OCI-LY7 (cell line): ENCODE results near the gene C19orf81. TPM values are rescaled to one million over a fixed set of nuclear protein-coding genes. Genes with fewer than 3 reads are reported as not detected.

Experiments used
- BruUV-seq: library from RNA; stranded (reverse); fragments of 400-500 nt; replicated peaks from 2 replicates; lab custom pipeline; 2021; lab: Mats Ljungman, UMichigan
- CTCF ChIA-PET: fragments of 300-600 bp; sonication (Branson Sonifier 250); formaldehyde crosslinking; loops from one replicate; lab custom pipeline; 2022; ENCODE audit warnings: antibody characterized with exemption; ENCODE audit not compliant: unreplicated experiment; lab: Charles Lee
- POLR2A ChIA-PET: fragments of 300-600 bp; sonication (Branson Sonifier 250); formaldehyde crosslinking; loops from one replicate; lab custom pipeline; 2022; ENCODE audit warnings: antibody characterized with exemption; lab: Charles Lee
- DNase-seq: peaks from one replicate; pipeline ENCODE4 v3.0.0-alpha.2; 2015; ENCODE audit warnings: low spot score
- H2AFZ ChIP-seq: fragments of 200-600 bp; sonication (generic), shearing (Covaris generic); 2 replicates; pipeline ENCODE4 v1.6.1; 2014; ENCODE audit warnings: mild to moderate bottlenecking, antibody characterized with exemption, low read length, moderate library complexity
- H3K27ac ChIP-seq: fragments of 200-600 bp; sonication (generic); 2 replicates; pipeline ENCODE4 v1.5.1; 2014; ENCODE audit warnings: mixed run types, low read depth, mild to moderate bottlenecking, moderate library complexity, low read length, inconsistent platforms; ENCODE audit not compliant: poor library complexity, severe bottlenecking
- H3K36me3 ChIP-seq: fragments of 200-600 bp; sonication (generic); 2 replicates; pipeline ENCODE4 v1.6.1; 2014; ENCODE audit warnings: mild to moderate bottlenecking, antibody characterized with exemption, low read length, moderate library complexity, mixed read lengths; ENCODE audit not compliant: insufficient read depth
- H3K4me1 ChIP-seq: fragments of 200-600 bp; sonication (generic); 2 replicates; pipeline ENCODE4 v1.5.1; 2014; ENCODE audit warnings: mild to moderate bottlenecking, low read length; ENCODE audit not compliant: insufficient read depth, poor library complexity, severe bottlenecking
- H3K4me2 ChIP-seq: fragments of 200-600 bp; sonication (generic); 2 replicates; pipeline ENCODE4 v1.6.1; 2014; ENCODE audit warnings: mild to moderate bottlenecking, low read length
- H3K4me3 ChIP-seq: fragments of 200-600 bp; sonication (generic); 2 replicates; pipeline ENCODE4 v1.5.1; 2014; ENCODE audit warnings: mild to moderate bottlenecking, low read depth, low read length; ENCODE audit not compliant: poor library complexity, severe bottlenecking
- H3K79me2 ChIP-seq: fragments of 200-600 bp; sonication (generic); 2 replicates; pipeline ENCODE4 v1.6.1; 2016; ENCODE audit warnings: low read depth, mild to moderate bottlenecking, low read length, moderate library complexity, mixed read lengths; ENCODE audit not compliant: insufficient read depth
- H3K9me2 ChIP-seq: fragments of 200-600 bp; sonication (generic); 2 replicates; pipeline ENCODE4 v1.6.1; 2016; ENCODE audit warnings: mild to moderate bottlenecking, low read length, mixed read lengths; ENCODE audit not compliant: insufficient read depth
- H3K9me3 ChIP-seq: fragments of 200-600 bp; sonication (generic); 2 replicates; pipeline ENCODE4 v1.6.1; 2014; ENCODE audit warnings: mild to moderate bottlenecking, mixed run types, low read length, mixed read lengths
- H4K20me1 ChIP-seq: fragments of 200-600 bp; sonication (generic); 2 replicates; pipeline ENCODE4 v1.6.1; 2014; ENCODE audit warnings: mild to moderate bottlenecking, antibody characterized with exemption, low read length, moderate library complexity, mixed read lengths; ENCODE audit not compliant: insufficient read depth
- EZH2phosphoT487 ChIP-seq: fragments of 200-600 bp; sonication (generic); IDR thresholded peaks from 2 replicates; pipeline ENCODE4 v1.6.1; 2018; ENCODE audit warnings: low read depth, borderline replicate concordance, mild to moderate bottlenecking, mixed run types, antibody characterized with exemption, low read length, moderate library complexity, mixed read lengths
- intact Hi-C: fragments of 100-400 bp; cut with micrococcal nuclease; formaldehyde crosslinking; loops from one replicate; pipeline ENCODE4 v1.10.0; 2022; ENCODE audit not compliant: unreplicated experiment
- total RNA-seq, 2 experiments: library from RNA; depleted of rRNA in 1 of 2; stranded (reverse); fragments of >200 nt in 1 of 2; shearing (Covaris generic) in 1 of 2; gene quantifications; 2 replicates each; pipeline ENCODE4 v1.2.3, GENCODE V29; 2014 to 2022
- TF ChIP-seq, protein P1 (sequence below): fragments of 200-600 bp; sonication (generic); conservative IDR thresholded peaks from 2 replicates; pipeline ENCODE4 v1.5.1; 2014; ENCODE audit warnings: mild to moderate bottlenecking, antibody characterized with exemption, low read length, moderate library complexity, mixed read lengths

Gene C19orf81
- total RNA-seq, 2 experiments from 2014 or later, result 11.4 to 20.0 TPM

DNA sequence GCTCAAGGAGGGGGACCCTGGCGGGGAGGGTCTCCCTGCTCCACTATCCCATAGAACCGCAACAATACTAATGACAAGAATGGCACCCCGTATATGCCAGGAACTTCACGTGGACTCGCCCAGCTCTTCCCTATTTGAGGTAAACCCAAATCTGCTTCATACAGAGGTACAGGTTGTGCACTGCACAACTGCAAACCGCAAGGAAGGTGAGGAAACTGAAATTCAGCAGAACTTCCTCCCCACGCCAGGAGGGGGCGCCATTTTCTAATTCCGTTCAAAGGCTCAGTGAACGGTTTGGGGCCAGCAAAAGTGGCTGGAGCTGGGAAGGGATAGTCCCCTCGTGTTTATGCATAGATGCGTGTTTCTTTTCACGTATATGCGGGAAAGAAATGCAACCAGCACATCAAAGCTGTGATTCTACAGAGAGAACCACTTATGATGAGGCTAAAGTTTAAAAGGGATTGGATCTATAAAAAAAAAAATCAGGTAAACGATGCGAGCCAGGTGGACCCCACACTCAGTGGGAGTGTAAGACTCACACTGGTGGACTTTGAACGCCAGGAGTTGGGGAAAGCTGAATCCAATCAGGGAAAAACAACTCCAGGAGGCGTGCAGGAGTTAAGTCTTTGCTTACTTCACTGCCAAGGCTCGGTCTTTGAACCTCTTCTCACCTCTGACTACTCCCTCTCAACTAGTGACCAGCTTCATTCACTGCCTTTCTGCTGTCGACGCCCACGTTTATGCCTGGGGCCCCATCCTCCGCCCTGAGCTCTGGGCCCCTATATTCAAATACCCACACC is 20.3 kb downstream of the C19orf81 start:
- H3K9me3 ChIP-seq, result no peaks in the 10 kb centered on the region
- H4K20me1 ChIP-seq, result no peaks in the 10 kb centered on the region
- TF ChIP-seq, protein P1, sequence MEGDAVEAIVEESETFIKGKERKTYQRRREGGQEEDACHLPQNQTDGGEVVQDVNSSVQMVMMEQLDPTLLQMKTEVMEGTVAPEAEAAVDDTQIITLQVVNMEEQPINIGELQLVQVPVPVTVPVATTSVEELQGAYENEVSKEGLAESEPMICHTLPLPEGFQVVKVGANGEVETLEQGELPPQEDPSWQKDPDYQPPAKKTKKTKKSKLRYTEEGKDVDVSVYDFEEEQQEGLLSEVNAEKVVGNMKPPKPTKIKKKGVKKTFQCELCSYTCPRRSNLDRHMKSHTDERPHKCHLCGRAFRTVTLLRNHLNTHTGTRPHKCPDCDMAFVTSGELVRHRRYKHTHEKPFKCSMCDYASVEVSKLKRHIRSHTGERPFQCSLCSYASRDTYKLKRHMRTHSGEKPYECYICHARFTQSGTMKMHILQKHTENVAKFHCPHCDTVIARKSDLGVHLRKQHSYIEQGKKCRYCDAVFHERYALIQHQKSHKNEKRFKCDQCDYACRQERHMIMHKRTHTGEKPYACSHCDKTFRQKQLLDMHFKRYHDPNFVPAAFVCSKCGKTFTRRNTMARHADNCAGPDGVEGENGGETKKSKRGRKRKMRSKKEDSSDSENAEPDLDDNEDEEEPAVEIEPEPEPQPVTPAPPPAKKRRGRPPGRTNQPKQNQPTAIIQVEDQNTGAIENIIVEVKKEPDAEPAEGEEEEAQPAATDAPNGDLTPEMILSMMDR, result peak; percentile 94
- no peak for TF ChIP-seq EZH2phosphoT487
- no peak overlapping the region for H3K27ac ChIP-seq
- H3K4me1 ChIP-seq, result no peaks in the 10 kb centered on the region
- no peak overlapping the region for H2AFZ ChIP-seq
- H3K9me2 ChIP-seq, result no peaks in the 10 kb centered on the region
- H3K4me2 ChIP-seq, result no peak overlapping the region
- POLR2A ChIA-PET, result no interaction called here
- intact Hi-C loops, result loop anchor here (1.0 kb wide), 1 partner anchor 114 kb away; no protein-coding TSS in a partner anchor
- no TSS peak for BruUV-seq
- no peaks in the 10 kb centered on the region for H3K36me3 ChIP-seq
- CTCF ChIA-PET, result no interaction called here
- no peaks in the 10 kb centered on the region for H3K79me2 ChIP-seq
- peak; percentile 47 for DNase-seq
- no peak overlapping the region for H3K4me3 ChIP-seq

DNA sequence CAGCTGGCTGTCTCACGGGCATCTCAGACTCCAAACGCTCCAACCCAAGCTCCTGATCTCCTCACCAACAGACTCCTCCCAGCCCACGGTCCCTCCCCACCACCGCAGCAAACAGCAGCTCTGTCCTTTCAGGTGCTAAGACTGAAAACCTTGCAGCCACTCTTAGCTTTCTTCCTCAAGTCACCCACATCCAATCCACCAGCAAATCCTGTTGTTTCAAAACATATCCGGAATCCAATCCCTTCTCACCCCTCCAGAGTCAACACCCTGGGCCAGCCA is 20.8 kb downstream of the C19orf81 start:
- H3K4me2 ChIP-seq, result no peak overlapping the region
- CTCF ChIA-PET, result no interaction called here
- H2AFZ ChIP-seq, result no peak overlapping the region
- H3K27ac ChIP-seq, result no peak overlapping the region
- H3K79me2 ChIP-seq, result no peaks in the 10 kb centered on the region
- no TSS peak for BruUV-seq
- H4K20me1 ChIP-seq, result no peaks in the 10 kb centered on the region
- H3K36me3 ChIP-seq, result no peaks in the 10 kb centered on the region
- DNase-seq, result no peak
- POLR2A ChIA-PET, result no interaction called here
- H3K9me3 ChIP-seq, result no peaks in the 10 kb centered on the region
- intact Hi-C loops, result no loop called here
- H3K4me1 ChIP-seq, result no peaks in the 10 kb centered on the region
- no peak for TF ChIP-seq EZH2phosphoT487
- TF ChIP-seq, protein P1, result no peak
- H3K9me2 ChIP-seq, result no peaks in the 10 kb centered on the region
- no peak overlapping the region for H3K4me3 ChIP-seq

DNA sequence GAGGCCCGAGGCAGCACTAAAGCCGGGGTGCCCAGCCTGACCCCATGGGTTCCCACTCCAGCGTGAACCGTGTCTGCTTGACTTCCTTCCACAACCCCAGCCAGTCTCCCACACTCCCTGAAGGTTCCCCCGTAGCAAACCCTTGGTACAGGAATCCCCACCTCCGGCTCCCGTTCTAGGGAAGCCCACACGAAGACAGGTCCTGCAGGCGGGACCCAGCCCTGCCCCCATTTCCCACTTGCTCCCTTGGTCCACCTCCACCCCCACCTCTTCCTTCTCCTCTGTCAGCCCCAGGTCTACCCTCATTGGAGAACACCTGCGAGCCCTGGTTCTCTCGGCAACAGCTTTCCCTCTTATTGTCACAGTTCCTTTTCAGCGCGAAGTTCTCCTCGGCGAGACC is 23.9 kb downstream of the C19orf81 start:
- intact Hi-C loops, result no loop called here
- no peak for DNase-seq
- H3K36me3 ChIP-seq, result no peaks in the 10 kb centered on the region
- H2AFZ ChIP-seq, result no peak overlapping the region
- ChIA-PET CTCF (no interaction called here), POLR2A (no interaction called here)
- no TSS peak for BruUV-seq
- H3K27ac ChIP-seq, result no peak overlapping the region
- H3K9me2 ChIP-seq, result no peaks in the 10 kb centered on the region
- H3K79me2 ChIP-seq, result no peaks in the 10 kb centered on the region
- no peaks in the 10 kb centered on the region for H3K4me1 ChIP-seq
- no peak for TF ChIP-seq EZH2phosphoT487
- TF ChIP-seq, protein P1, result no peak
- no peak overlapping the region for H3K4me2 ChIP-seq
- no peaks in the 10 kb centered on the region for H4K20me1 ChIP-seq
- no peaks in the 10 kb centered on the region for H3K9me3 ChIP-seq
- no peak overlapping the region for H3K4me3 ChIP-seq
